K562 (cell line): Measurements from ENCODE around the gene AGFG2. TPM values are rescaled to one million over a fixed set of nuclear protein-coding genes. Genes with fewer than 3 reads are reported as not detected.

Experiments used
- ADNP ChIP-seq: fragments of 200-800 bp; sonication (Bioruptor generic); IDR thresholded peaks from 2 replicates; pipeline ENCODE4 v1.6.1; 2016; ENCODE audit warnings: missing genetic modification characterization, missing compliant biosample characterization
- AFF4 ChIP-seq: sonication (generic); formaldehyde crosslinking; IDR thresholded peaks from 2 replicates; pipeline ENCODE4 v1.8.0; 2023; ENCODE audit warnings: mild to moderate bottlenecking, missing genetic modification reagents
- CHCHD3 ChIP-seq: fragments of 250-450 bp; sonication (Bioruptor Pico); IDR thresholded peaks from 2 replicates; pipeline ENCODE4 v2.1.2; 2022; ENCODE audit warnings: mild to moderate bottlenecking
- DACH1 ChIP-seq: fragments of 450-650 bp; IDR thresholded peaks from 2 replicates; pipeline ENCODE4 v1.6.1; 2018; ENCODE audit not compliant: partially characterized antibody
- EGR1 ChIP-seq: fragments of 450-650 bp; conservative IDR thresholded peaks from 2 replicates; pipeline ENCODE4 v1.6.1; 2017; ENCODE audit warnings: mild to moderate bottlenecking
- ESRRA ChIP-seq: fragments of 450-650 bp; IDR thresholded peaks from 2 replicates; pipeline ENCODE4 v1.6.1; 2014; ENCODE audit warnings: low read depth, mild to moderate bottlenecking, moderate library complexity, borderline replicate concordance
- ETV5 ChIP-seq: sonication (generic); formaldehyde crosslinking; IDR thresholded peaks from 2 replicates; pipeline ENCODE4 v1.4.0; 2020; ENCODE audit warnings: low read depth, mild to moderate bottlenecking, missing genetic modification reagents
- IRF1 ChIP-seq: sonication (generic); formaldehyde crosslinking; IDR thresholded peaks from 2 replicates; pipeline ENCODE4 v1.8.0; 2022; ENCODE audit warnings: missing genetic modification reagents, mild to moderate bottlenecking, borderline replicate concordance
- KAT8 ChIP-seq: fragments of 450-650 bp; IDR thresholded peaks from 2 replicates; pipeline ENCODE4 v1.6.1; 2016; ENCODE audit warnings: low read depth, mild to moderate bottlenecking
- MCM2 ChIP-seq: fragments of 450-650 bp; IDR thresholded peaks from 2 replicates; pipeline ENCODE4 v1.6.1; 2017; ENCODE audit warnings: low read depth, mild to moderate bottlenecking
- NR3C1 ChIP-seq: sonication (generic); formaldehyde crosslinking; IDR thresholded peaks from 2 replicates; pipeline ENCODE4 v1.8.1; 2022; ENCODE audit warnings: missing genetic modification reagents
- POLR2H ChIP-seq: IDR thresholded peaks from 2 replicates; pipeline ENCODE4 v1.6.1; 2016; ENCODE audit warnings: missing genetic modification characterization, low read depth, mild to moderate bottlenecking, control low read depth, missing compliant biosample characterization, moderate library complexity
- SAFB ChIP-seq: fragments of 200-400 bp; formaldehyde crosslinking; IDR thresholded peaks from 2 replicates; pipeline ENCODE4 v1.6.1; 2017; ENCODE audit warnings: low read depth, low read length, borderline replicate concordance
- SNIP1 ChIP-seq: fragments of 450-650 bp; IDR thresholded peaks from 2 replicates; pipeline ENCODE4 v1.7.1; 2017; ENCODE audit warnings: low read depth, mild to moderate bottlenecking
- SP1 ChIP-seq: sonication (generic); formaldehyde crosslinking; IDR thresholded peaks from 2 replicates; pipeline ENCODE4 v1.8.1; 2022; ENCODE audit warnings: mild to moderate bottlenecking, missing genetic modification reagents
- TCFL5 ChIP-seq: fragments of 250-450 bp; sonication (Bioruptor Pico); conservative IDR thresholded peaks from 2 replicates; pipeline ENCODE4 v1.6.1; 2021; ENCODE audit warnings: mild to moderate bottlenecking, moderate library complexity, matching md5 sums
- UBTF ChIP-seq, 2 experiments: IDR thresholded peaks; 2 replicates each; pipeline ENCODE4 v1.6.1; 2012; ENCODE audit warnings: improper control_type of control experiment in 2 of 2, low read depth in 2 of 2, low read length in 2 of 2, borderline replicate concordance in 1 of 2
- ZBTB33 ChIP-seq: sonication (generic); formaldehyde crosslinking; IDR thresholded peaks from 2 replicates; pipeline ENCODE4 v1.8.1; 2023; ENCODE audit warnings: mild to moderate bottlenecking, missing genetic modification reagents
- ZNF224 ChIP-seq: sonication (generic); formaldehyde crosslinking; IDR thresholded peaks from 2 replicates; pipeline ENCODE4 v1.8.0; 2022; ENCODE audit warnings: mild to moderate bottlenecking, missing genetic modification reagents
- polyA plus RNA-seq, 8 experiments: library from polyadenylated mRNA; depleted of rRNA in 4 of 8; stranded (reverse) in 5 of 8; unstranded in 3 of 8; fragments of >200 nt; fragmentation: Nextera tagmentation in 2 of 8; fragmentation: Illumina TruSeq in 1 of 8; extraction: Ambion mirVana in 2 of 8; extraction: Trizol in 1 of 8; gene quantifications; 2 replicates each; pipeline versions ENCODE4 v1.2.1 to v1.2.3, GENCODE V29; 2011 to 2014; ENCODE audit warnings: inconsistent platforms in 1 of 8, missing spikeins in 1 of 8
- total RNA-seq, 7 experiments: library from RNA; depleted of rRNA in 6 of 7; stranded (reverse); fragments of >200 nt in 6 of 7; fragmentation: Illumina TruSeq in 2 of 7; extraction: Trizol in 2 of 7; gene quantifications; 2 replicates each; pipeline versions ENCODE4 v1.2.1 to v1.2.3, GENCODE V29; 2011 to 2021; ENCODE audit warnings: low replicate concordance in 1 of 7

AGFG2 gene
- total and polyA plus RNA-seq, 9 of the 15 experiments (the other 6 are each of a cell fraction or from before 2014, with no cell fraction given), result 0.31 to 23.1 (median 6.5) TPM

GRCh38 chr7:100604976-100605911 lies 66.2 kb downstream of the AGFG2 start (continued):
- TF ChIP-seq UBTF (IDR thresholded peaks at IDR 0.05; ENCODE audit: borderline replicate concordance in 1 of 2, low read depth in 2 of 2, low read length in 2 of 2), result no peak
- TF ChIP-seq ZNF224 (CRISPR knock-in tag), result no peak
- TF ChIP-seq ZBTB33 (CRISPR knock-in tag), result peak; percentile 76; the same call in 1 of the 2 replicates
- TF ChIP-seq SP1 (CRISPR knock-in tag), result no peak
- peak; percentile 50; the same call in 1 of the 2 replicates for TF ChIP-seq EGR1
- TF ChIP-seq DACH1, result no peak
- no peak for TF ChIP-seq SNIP1
- TF ChIP-seq CHCHD3 (CRISPR knock-in tag), result no peak
- TF ChIP-seq ETV5 (CRISPR knock-in tag), result no peak
- TF ChIP-seq TCFL5 (CRISPR knock-in tag), result no peak
- TF ChIP-seq ADNP (tag), result no peak
- TF ChIP-seq AFF4 (CRISPR knock-in tag), result no peak
- TF ChIP-seq IRF1 (CRISPR knock-in tag), result no peak
- TF ChIP-seq POLR2H (tag), result no peak
- TF ChIP-seq KAT8, result no peak
- TF ChIP-seq NR3C1 (CRISPR knock-in tag), result no peak
- peak; percentile 93 for TF ChIP-seq ESRRA
- no peak for TF ChIP-seq MCM2
- TF ChIP-seq SAFB, result no peak
